ENCODE results near the gene ASPSCR1.
A peak's percentile ranks its signal among the peaks of the same experiment; 100 is the strongest.

ASPSCR1 gene

GRCh38 chr17:81984773-81985410 is 7.5 kb downstream of the ASPSCR1 start:
- no peak for DNase-seq

GRCh38 chr17:81986606-81987005 is 9.2 kb downstream of the ASPSCR1 start:
- DNase-seq: no peak

GRCh38 chr17:81987161-81987770 is 9.8 kb downstream of the ASPSCR1 start:
- DNase-seq: no peak

- DNase-seq: no peak
Measured at GRCh38 chr17:81990836-81991683, 13.6 kb downstream of the ASPSCR1 start.

- no peak for DNase-seq
Measured at GRCh38 chr17:81991684-81992305, 14.4 kb downstream of the ASPSCR1 start.

- DNase-seq: no peak
Measured at GRCh38 chr17:81992306-81993102, 15.1 kb downstream of the ASPSCR1 start.

- DNase-seq: peak; percentile 34
Measured at GRCh38 chr17:81993729-81994592, 16.5 kb downstream of the ASPSCR1 start.

GRCh38 chr17:81994593-81995462 is 17.4 kb downstream of the ASPSCR1 start:
- DNase-seq: no peak

- DNase-seq: no peak
Measured at GRCh38 chr17:81995463-81996231, 18.2 kb downstream of the ASPSCR1 start.

GRCh38 chr17:81996232-81996756 is 18.9 kb downstream of the ASPSCR1 start:
- no peak for DNase-seq

GRCh38 chr17:81996757-81997441 is 19.5 kb downstream of the ASPSCR1 start:
- no peak for DNase-seq

- DNase-seq: no peak
Measured at GRCh38 chr17:81998212-81998611, 20.8 kb downstream of the ASPSCR1 start.

- DNase-seq: no peak
Measured at GRCh38 chr17:81998691-81999438, 21.4 kb downstream of the ASPSCR1 start.

GRCh38 chr17:81999587-81999975 is 22.2 kb downstream of the ASPSCR1 start:
- DNase-seq: no peak

GRCh38 chr17:81999976-82000802 is 22.8 kb downstream of the ASPSCR1 start:
- no peak for DNase-seq

GRCh38 chr17:82000803-82001570 is 23.6 kb downstream of the ASPSCR1 start:
- no peak for DNase-seq

All from NCI-H146 (cell line).